Measurements from ENCODE around the gene TSHZ1.
"Not testable (repeated sequence)": the region's sequence is repeated elsewhere in the genome, so short reads cannot be mapped to it uniquely, and the experiment has no call there.

The TSHZ1 gene

DNA sequence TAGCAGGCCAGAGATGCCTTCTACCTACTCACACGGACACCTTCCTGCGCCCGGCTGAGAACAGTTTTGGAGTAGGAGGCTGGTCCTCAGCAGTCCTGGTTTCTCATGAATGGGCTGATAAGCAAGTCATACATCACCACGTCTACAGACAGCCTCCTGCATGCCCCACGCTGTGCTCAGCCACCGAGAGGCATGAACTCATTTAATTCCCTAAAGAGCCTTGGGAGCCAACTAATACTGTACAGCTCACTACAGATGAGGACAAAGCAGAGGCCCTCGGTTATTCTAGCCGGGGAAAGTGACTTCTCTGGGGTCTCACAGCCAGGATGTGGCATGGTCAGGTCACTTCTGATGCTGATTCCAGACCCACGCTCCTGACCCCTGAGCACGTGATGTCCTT lies 105.6 kb downstream of the TSHZ1 start:
- DNase-seq (ENCODE audit: low spot score) = no peak

DNA sequence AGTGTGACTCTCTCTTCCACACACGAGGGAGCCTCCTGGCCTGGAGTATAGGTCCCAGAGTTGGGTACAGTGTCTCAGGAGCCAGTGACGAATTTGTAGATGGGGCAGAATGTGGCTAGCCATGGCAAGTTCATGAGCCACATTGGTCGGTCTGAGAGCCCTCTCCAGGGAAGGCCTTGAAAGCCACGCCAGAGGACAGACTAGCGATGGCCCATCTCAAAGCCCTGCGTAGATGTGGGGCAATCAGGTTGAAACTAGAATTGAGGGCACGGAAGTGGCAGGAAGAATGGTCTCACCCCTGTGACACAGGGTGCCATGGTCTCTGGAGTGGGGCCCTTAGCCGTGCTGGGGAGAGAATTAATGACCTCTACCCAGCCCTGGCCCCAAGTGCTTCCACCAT lies 106.2 kb downstream of the TSHZ1 start:
- no peak for DNase-seq (ENCODE audit: low spot score)

DNA sequence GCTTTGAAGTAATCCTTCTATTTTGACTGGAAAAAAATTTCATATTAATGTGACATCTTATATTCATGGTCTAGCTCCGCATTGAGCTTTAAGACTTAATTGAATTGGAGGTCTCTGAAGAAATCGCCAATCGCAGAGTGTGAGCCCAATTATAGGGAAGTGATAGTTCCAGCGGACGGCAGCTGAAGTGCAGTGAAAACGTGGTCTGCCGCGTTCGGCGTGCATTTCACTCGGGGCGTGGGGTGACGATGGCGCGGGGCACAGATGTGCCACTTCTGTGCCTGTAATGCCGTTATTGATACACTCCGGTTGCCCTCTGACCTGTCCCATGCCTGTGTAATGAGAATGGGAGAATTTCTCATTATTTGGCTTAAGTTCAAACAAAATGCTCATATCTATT lies 106.7 kb downstream of the TSHZ1 start:
- DNase-seq (ENCODE audit: low spot score) = no peak

DNA sequence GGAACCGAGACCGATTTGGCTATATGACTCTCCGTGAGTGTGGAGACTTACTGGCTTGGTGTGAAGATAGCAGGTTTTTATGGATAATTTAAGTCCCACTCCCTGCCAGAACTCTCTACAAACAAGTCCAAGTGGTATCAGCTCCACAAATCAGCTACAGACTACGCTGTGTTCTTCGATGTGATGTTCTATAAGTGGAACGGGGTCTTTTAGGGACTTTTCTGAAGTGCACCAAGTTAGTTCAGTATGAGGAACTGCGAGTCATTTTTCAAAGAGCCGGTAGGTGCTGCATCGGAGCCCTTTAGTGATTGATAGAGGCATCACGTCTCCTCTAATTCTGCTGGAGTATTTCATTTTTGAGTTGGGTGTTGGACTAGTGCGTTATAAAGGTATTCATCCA lies 107.1 kb downstream of the TSHZ1 start:
- DNase-seq (ENCODE audit: low spot score) = no peak

DNA sequence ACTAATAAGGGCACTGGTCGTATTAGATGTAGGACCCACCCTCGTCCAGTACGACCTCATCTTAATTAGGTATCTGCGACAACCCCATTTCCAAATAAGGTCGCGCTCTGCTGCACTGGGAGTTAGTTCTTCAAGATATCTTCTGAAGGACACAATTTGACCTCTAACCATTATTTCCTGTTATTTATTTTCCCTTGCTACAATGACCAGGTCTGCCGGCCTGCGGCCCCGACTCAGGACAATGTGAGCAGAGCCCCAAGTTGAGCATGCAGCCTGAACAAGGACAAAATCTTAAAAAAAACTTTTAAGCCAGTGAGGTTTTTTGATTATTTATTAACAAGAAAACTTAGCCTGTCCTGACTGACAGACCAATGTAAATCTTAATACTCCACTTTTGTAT lies 109.3 kb downstream of the TSHZ1 start:
- DNase-seq (ENCODE audit: low spot score) = no peak

DNA sequence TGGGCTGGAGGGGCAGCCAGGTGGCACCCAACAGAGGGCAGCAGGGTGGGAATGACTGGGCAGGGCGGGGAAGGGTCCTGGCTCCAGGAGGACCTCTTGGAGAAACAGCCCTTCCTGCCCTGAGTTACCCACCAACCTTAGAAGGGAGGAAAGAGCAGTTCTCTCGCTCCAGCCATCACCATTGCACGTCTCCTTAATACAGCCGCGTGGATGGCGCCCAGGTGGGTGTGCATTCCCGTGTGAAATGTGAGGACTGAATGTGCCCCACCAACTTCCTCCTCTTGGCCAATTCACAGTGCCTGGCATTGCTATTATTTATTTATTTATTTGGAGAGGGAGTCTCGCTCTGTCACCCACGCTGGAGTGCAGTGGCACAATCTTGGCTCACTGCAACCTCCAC lies 109.9 kb downstream of the TSHZ1 start:
- no peak for DNase-seq (ENCODE audit: low spot score)

DNA sequence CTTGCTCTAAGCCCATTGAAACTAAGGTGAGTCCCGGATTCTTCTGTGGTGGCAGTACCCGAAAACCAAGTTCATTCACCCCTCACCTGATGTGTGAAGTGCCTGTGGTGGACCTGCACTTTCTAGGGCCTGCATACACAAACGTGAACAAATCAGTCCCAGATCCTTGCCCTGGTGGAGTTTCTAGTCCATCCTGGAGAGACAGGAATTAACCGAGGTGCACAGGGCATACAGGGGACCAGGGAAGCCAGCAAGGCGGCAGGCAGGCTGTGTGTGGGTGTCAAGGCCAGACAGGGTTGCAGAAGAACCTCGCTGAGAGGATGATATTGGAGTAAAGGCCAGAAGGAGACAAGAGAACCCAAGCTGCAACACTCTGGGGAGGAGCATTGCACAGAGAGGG lies 110.8 kb downstream of the TSHZ1 start:
- no peak for DNase-seq (ENCODE audit: low spot score)

DNA sequence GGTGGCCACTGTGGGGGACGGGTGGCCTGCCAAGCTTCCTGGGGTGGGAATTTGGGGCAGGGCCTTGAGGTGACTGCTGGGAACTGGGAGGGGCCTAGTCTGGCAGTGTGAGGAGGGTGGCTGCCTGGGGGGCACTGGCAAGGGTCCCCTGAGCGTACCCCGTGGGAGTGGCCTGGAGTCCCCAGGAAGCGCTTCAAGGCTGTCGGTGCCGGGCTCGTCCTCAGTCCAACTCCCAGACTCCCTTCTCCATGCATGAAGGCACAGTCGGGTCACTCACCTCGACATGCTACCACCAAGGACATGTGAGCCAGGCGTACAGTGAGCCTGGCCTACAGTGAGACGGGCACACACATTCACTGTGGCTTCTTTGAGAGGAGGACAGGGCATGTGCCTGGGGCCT lies 111.6 kb downstream of the TSHZ1 start:
- no peak for DNase-seq (ENCODE audit: low spot score)

DNA sequence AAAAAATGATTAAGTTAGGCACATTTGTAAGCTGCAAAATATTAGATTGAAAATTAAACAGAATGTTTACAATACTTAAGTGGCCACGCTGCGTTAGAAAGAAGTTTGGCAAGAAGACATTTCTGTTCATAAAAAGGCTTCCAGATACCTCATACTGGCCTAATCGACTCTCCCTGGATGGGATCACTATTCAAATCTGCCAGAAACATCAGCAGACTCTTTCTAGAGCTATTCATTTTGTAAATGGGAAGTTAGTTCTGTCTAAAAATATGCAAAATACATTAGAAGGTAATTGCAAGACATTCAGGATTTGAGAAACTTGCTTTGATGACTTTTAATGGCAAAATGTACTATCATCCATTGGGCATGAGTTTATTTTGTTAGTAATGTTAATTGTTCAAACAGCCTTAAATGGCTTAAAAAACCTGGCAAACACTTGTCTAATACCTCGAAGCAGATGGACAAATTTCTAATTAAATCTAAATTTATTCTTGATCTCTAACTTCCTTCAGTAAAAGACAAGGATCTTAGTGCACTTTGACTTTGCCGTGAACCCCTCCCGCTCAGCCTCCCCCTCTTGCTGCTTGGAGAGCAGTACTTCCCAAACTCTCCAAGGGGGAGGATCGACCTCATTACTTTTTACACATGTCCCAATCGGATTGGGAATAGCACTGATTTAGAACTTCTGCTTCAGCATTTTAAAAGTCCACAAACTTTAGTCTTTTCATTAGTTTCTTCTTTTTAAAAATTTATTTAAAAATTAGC lies 113.4 kb downstream of the TSHZ1 start:
- no peak for DNase-seq (ENCODE audit: low spot score)

DNA sequence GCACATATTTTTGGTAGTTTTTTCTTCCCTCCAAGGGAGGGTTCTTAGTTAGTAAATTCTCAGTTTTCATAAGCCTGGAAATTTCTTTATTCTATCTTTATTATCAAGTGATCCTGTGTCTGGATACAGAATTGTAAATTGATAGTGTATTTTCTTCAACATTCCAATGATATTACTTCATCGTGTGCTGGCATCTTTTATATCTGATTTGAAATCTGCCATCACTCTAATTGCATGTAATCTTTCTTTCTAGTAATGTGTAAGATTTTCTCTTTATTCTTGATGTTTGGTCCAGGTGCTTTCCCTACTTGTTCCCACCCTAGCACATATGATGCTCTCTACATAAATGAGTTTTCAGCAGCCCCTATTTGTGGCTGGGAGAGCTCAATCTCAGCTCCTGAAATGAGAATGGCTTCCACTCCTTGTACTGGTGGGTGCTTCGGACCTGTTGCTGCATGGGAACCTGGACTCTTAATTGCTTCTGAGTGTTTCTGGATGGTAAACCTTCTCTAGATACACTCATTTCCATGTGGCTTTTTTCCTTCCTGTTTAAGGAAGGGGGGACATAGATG lies 114.2 kb downstream of the TSHZ1 start:
- no peak for DNase-seq (ENCODE audit: low spot score)

DNA sequence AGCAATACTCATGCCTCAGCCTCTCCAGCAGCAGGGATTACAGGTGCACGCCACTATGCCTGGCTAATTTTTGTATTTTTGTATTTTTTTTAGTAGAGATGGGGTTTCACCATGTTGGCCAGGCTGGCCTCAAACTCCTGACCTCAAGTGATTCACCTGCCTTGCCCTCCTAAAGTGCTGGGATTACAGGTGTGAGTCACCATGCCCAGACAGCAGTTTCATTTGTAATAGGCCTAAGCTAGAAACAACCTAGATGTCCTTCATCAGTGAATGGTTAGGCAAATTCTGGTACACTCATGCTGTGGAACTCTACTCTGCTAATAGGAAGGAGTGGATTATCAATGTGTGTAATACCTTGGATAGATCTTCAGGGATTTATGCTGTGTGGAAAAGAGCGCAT lies 119.2 kb downstream of the TSHZ1 start:
- not testable (repeated sequence) for DNase-seq (ENCODE audit: low spot score)

DNA sequence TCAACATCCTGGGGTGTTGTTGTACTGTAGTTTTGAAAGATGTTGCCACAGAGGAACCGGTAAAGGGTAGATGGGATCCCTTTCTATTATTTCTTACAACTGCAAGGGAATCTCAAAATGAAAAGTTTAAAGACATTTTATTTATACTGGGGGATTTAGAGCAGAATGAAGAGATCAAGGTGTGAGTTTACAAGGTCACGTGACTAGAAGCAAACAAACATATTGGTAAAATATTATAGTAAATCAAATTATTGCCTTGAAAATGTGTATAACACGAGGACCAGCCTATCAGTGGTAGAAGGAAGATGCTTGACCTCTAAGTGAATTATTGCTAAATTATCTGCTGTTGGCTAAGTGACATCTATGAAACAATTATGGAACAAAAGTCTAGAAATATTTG lies 119.7 kb downstream of the TSHZ1 start:
- no peak for DNase-seq (ENCODE audit: low spot score)

DNA sequence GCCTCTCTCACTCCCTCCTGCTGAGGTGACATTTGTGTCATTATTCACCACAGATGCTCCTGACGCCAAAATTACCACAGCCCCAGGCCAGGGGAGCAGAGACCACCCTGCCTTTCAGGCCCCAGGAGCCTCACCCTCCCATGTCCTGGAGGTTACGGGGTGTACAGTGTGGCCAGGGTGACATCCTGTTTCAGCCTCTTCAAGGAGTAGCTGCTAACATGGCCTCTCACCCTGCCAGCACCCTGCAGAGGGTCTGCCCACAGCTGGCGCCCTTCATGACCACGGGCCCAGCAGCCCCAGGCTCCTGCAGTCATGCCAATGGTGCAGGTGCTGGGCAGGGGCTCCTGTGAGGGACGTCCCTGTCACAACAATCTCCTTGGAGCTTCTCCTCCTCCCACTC lies 124.3 kb downstream of the TSHZ1 start:
- no peak for DNase-seq (ENCODE audit: low spot score)

DNA sequence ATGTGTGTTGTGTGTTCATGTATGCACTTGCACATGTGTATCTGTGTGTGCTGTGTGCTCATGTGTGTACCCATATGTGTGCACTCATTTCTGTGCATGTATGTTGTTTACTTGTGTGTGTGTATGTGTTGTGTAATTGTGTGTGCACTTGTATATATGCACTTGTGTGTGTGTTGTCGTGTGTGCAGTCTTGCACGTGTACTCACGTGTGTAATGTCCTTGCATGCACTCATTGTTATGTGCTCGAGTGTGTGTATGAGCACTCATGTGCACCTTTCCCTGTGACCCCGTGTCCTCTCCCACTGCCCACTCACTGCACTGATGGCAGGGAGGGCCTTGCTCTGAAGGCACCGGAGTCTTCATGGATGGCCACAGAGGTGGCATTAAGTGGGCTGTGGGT lies 124.9 kb downstream of the TSHZ1 start:
- no peak for DNase-seq (ENCODE audit: low spot score)

DNA sequence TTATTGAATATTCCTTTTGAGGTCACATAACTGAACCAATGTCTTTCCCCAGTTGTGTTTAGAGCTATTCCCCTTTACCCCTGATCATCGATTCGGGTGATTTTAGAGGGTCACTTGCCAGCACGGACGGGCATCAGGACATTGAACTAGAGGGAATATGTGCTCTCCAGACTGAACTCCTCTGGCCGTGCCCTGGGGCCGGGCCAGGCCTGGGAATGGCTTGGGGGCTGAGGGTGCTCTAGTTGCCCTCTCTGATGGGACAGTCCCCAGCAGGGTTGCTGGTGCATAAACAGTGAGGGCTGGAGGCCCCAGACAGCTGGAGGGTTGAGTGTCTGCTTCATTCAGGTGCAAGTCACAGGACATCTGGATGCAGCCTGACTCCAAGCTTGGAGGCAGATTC lies 126.2 kb downstream of the TSHZ1 start:
- DNase-seq (ENCODE audit: low spot score) = no peak

DNA sequence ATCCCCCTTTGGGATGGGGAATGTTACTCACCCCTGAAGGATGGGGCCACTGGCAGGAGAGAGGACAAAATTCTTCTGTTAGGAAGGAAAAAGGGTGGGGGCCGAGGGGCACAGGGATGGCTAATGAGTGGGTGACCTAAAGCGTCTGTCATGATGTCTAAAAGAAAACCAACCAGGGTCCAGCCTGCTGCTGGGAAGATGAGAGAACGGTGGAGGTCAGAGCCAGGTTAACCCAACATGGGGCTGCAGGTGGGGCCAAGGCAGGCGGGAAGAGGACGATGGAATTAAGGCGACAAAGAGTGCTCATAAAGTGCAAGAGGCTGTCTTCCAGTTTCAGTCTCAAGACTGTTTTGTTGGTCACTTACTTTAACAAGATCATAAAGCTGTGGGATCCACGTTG lies 126.8 kb downstream of the TSHZ1 start:
- no peak for DNase-seq (ENCODE audit: low spot score)

DNA sequence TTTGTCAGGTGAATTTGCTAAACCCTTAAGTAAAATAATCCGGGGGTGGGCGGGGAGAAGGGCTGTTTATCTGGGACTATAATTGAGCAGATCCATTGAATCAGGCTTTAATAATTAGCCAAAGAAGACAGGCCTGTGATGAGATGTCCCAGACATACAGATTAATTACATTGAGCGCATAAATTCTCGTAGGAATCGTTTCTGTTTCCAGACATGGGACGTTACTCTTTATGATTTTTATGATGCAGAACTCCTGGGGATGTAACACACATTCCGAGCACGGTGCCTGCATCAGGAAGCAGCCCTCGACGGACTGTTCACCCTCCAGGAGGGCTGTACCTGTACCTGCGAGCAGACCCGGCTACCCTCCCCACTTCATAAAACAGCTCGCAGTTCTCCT lies 128.0 kb downstream of the TSHZ1 start:
- DNase-seq (ENCODE audit: low spot score) = no peak
